Uterus (tissue), 2 donors: ENCODE results near the gene IL4R.

Experiments used
- POLR2A ChIP-seq, 2 donors: fragments of 450-650 bp; IDR thresholded peaks; one replicate each; pipeline ENCODE4 v1.6.1; 2016; ENCODE audit warnings: antibody characterized with exemption in 2 of 2, mild to moderate bottlenecking in 1 of 2, moderate library complexity in 1 of 2
- TF ChIP-seq, protein P1 (sequence below), 4 experiments: fragments of 200-600 bp in 2 of 4; fragments of 450-650 bp in 2 of 4; sonication (generic) in 2 of 4; IDR thresholded peaks; one replicate each; pipeline ENCODE4 v1.5.1; 2016 to 2019; ENCODE audit warnings: antibody characterized with exemption in 4 of 4, mild to moderate bottlenecking in 2 of 4, moderate library complexity in 1 of 4

DNA sequence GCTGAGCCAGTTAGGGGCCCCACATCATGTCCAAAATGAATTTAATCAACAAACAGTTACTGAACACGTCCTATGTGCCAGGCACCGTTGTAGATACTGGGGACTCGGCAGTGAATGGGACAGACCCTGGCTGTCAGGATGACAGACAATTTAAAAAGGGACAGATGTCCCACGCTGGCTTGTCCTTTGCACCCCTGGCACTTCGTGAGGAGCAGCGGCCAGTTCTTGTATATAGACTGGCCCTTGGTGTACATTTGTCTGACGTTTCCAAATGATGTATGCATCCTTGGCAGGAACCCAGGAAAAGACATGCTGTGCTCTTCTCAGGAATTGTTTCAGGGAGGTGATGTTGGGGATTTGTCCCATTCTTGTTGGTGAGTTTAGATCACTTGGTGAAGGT, 21.1 kb downstream of the IL4R start:
- TF ChIP-seq, protein P1, sequence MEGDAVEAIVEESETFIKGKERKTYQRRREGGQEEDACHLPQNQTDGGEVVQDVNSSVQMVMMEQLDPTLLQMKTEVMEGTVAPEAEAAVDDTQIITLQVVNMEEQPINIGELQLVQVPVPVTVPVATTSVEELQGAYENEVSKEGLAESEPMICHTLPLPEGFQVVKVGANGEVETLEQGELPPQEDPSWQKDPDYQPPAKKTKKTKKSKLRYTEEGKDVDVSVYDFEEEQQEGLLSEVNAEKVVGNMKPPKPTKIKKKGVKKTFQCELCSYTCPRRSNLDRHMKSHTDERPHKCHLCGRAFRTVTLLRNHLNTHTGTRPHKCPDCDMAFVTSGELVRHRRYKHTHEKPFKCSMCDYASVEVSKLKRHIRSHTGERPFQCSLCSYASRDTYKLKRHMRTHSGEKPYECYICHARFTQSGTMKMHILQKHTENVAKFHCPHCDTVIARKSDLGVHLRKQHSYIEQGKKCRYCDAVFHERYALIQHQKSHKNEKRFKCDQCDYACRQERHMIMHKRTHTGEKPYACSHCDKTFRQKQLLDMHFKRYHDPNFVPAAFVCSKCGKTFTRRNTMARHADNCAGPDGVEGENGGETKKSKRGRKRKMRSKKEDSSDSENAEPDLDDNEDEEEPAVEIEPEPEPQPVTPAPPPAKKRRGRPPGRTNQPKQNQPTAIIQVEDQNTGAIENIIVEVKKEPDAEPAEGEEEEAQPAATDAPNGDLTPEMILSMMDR (IDR thresholded peaks at IDR 0.05), result no peak
- no peak for TF ChIP-seq POLR2A (IDR thresholded peaks at IDR 0.05)
